HG03095 (cell line): Measurements from ENCODE around the gene VSX1.
A peak's percentile ranks its signal among the peaks of the same experiment; 100 is the strongest.

ENCODE experiments used
- ATAC-seq: cut with Tn5 transposase; IDR thresholded peaks from one replicate; pipeline ENCODE4 v1.9.1; 2021; ENCODE audit warnings: moderate library complexity; ENCODE audit not compliant: unreplicated experiment

VSX1 gene

DNA sequence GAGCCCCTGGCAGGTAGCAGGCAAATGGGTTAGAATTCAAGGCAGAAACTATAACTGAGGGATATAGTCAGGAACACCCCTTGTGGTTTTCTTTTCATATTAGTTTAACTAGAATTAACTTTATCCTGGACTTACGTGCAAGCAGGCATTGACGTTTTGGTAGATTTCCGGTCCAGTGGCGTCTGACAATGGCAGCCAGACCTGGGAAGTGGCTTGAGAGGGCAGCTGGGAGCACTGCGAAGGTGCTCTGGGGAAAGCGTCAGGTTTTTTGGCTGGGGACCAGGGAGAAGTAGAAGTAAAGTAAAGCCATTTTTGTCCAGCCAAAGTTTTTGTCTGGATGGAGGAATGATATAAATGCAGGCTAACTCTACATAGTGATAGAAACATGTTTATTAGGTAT lies 15.6 kb downstream of the VSX1 start:
- no peak for ATAC-seq

DNA sequence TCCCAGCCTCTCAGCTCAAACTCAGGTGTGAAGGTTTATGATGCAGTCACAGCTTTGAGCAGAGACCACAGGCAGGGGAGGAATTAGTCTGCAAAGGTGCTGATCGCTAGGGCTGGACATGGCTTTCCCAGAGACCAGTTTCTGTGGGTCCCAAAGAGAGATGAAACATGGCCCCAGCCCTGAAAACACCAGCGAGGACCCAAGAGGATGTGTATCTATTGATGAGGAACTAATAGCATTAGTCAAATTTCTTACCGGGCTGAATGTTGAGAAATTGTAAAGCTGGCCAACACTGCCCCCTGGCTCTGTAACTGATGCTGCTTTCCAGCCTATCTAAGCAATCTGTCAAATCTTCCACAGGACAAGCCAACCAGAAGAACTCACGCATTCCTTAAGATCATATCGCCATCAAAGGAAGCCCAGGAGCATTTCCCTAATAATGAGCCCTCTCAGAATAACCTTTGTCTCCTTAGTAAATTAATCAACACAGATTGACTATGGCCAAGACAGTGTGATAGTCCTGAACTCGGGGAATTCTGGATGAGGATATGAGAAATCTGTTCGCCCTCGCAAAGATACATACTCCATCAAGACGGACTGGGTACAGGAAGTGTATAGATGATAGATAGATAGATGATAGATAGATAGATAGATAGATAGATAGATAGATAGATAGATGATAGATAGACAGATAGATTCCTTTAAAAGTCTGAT lies 16.2 kb downstream of the VSX1 start:
- ATAC-seq: no peak

DNA sequence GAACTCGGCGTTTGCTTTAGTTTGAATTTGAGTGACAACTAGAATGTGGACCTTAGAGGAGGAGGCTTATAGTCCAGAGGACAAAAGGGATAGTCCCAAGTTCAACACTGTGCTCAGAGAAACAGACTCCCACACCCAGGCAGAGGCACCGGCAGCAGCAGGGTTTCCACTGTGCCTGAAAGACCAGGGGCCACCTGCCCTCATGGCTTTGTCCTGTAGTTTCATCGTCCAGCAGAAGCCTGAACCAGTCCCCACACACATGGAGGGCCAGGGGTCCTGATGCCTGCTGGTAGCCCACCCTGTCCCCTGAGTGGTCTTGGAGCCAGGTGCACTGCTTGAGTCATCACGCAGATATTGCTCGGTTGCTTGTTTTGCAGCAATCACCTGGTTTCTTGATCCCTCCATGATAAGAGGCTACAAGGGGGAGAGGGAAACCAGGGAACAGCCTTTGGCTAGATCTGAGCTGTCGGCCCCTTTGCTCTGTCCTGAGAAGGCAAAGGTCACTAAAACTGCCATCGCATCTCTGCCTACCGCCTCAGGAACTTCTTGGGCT lies 16.8 kb downstream of the VSX1 start:
- no peak for ATAC-seq

DNA sequence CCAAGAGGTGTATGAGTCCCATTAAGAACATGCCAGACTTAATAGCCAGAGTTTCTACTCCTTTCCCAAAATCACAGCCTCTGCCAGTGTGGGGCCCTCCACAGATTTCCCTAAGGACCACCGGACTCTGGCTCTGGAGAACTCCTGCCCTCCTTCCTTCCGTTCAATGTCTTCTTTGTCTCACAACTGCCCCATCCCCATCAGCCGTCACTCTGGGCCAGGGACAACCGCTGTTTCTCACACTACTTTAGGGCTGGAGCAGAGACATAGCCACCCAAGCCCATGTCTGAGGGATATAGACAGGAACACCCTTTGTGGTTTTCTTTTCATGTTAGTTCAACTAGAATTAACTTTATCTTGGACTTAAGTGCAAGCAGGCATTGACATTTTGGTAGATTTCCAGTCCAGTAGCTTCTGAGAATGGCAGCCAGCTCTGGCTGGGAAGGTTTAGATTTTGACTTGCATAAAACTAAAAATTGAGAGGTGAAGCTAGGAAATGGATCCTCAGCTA lies 17.3 kb downstream of the VSX1 start:
- ATAC-seq: no peak

DNA sequence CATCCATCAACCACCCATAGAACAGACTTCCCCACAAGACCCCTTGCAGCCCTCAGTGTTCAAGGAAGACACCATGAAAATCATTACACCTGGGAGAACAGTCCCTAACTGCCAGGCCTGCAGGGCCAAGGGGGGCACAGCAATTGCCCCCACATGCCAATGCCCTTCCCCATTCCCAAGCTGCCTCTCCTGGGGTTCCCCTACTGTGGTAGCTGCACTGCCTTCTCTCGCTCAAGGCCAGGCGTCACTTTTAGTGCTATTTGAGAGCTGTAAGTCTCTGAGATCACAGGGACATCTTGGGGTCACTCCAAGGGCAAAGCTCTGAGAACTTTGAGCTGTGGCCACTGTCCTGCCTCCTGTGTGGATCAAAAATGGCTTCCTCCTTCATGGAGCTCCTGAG lies 18.0 kb downstream of the VSX1 start:
- no peak for ATAC-seq

DNA sequence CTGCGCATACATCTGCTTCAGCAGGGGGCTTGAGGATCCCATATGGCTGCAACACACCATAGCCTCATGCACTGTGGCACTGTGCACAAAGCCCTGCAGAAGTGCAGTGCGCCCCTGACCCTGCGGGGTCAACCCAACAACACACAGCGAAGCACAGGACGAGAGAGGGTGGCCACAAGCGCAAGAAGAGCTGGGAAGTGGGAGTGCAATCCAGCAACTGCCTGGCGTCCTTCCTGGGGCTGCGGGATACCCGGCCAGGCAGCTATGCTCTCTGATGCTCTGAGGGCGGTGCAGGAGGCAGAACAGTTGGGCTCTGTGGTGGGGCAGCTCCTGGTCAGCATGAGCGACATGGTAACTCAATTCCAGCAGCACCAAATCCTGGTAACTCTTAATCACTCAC lies 18.4 kb downstream of the VSX1 start:
- ATAC-seq: no peak

DNA sequence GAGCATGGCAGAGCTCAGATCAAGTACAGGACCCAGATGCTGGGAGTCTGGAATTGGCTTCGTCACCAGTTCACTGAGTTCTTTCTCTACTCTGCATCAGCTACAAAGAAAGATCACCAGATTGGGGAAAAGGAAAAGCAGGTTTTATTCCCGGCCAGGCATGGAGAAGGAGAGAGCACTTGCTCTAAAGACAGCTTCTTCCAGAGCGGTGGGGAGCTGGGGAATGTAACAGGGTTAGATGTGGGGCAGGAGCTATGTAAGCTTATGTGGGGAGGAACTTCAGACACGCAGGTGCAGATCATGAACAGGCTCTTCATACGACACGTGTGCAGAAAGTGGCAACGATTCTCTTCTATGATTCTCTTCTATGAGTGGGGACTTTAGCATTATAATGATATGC lies 19.1 kb downstream of the VSX1 start:
- no peak for ATAC-seq

DNA sequence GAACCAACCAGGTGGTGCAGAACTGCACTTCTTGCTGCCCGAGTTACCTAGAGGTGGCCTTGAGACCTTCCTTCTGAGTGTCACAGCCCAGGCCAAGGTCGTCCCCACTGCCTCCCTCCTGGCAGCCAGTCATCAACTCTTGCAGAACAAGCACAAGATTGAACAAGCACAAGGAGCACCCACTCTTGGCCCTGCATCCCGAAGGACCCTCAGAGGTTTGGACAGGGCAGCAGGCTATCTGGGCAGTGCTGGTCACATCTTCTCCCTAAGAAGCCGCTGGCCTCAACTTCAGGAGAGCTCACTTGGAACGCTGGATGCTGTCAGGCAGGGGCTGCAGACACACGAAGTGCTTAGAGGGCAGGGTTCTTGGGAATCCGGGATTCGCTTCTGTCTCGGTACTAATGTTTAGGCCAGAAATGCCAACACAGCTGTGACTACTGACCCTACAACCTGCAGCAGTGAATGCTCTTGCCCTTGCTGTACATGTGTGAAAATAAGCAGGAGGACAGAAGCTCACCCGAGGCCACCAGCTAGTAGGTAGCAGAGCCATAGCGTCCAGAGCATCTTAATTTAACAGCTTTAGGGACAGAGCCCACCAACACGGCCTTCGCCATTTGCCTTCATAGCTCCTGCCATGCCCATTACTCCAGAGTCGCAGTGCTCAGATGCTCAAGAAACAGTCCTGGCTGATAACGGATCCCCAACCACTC lies 20.0 kb downstream of the VSX1 start:
- no peak for ATAC-seq

DNA sequence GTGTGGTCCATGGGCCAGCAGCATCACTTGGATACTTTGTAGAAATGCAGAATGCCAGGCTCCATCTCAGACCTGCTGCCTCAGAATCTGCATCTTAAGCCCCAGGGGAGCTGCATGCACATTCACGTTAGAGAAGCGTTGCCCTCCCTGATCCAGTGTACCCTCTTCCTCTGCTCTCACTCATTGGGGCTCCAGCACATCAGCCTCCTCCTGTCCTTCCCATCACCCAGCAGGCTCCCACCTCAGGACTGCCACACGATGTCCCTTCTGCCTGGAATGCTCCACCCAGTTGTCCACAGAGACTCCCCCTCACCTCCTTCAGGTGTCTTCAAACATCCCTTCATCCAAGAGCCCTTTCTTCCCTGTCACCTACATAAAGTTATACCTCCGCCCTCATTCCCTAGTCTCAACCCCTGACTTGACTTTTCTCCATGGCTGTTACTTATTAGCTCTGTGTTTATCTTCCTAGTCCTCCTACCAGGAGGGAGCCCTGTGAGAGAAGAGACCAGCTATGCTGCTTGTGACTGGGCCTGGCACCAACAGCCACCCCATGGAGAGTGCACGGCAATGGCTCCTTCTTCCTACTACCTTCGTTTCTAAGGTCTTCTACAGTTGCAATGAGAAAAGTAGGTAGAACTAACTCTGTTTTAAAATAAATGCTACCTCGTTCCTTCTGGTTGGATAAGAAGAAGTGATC lies 20.7 kb downstream of the VSX1 start:
- no peak for ATAC-seq

DNA sequence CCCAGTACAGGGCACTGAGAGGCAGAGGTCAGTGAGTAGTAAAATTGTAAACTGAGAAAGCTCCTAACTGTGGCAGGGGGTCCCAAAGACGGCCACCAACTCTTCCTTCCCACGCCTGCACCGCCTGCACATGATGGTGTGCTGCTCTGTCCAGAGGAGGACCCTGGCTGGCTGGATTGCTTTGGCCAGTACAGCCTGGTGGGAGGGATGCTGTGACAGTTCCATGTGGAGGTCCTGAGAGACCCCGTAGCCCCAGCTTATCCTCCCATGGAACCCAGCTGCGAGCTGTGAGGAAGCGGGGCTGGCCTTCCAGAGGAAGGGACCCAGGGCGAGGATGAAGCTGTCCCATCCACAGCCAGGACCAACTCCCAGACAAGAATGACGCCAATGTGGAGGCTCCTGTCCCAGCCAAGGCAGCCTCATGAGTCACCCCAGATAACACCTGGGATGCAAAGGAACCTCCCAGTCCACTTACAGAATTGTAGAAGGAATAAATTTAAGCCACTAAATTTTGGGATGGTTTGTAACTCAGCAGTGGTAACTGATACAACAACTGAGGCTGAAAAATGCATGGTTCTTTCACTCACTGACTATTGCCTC lies 22.0 kb downstream of the VSX1 start:
- no peak for ATAC-seq

DNA sequence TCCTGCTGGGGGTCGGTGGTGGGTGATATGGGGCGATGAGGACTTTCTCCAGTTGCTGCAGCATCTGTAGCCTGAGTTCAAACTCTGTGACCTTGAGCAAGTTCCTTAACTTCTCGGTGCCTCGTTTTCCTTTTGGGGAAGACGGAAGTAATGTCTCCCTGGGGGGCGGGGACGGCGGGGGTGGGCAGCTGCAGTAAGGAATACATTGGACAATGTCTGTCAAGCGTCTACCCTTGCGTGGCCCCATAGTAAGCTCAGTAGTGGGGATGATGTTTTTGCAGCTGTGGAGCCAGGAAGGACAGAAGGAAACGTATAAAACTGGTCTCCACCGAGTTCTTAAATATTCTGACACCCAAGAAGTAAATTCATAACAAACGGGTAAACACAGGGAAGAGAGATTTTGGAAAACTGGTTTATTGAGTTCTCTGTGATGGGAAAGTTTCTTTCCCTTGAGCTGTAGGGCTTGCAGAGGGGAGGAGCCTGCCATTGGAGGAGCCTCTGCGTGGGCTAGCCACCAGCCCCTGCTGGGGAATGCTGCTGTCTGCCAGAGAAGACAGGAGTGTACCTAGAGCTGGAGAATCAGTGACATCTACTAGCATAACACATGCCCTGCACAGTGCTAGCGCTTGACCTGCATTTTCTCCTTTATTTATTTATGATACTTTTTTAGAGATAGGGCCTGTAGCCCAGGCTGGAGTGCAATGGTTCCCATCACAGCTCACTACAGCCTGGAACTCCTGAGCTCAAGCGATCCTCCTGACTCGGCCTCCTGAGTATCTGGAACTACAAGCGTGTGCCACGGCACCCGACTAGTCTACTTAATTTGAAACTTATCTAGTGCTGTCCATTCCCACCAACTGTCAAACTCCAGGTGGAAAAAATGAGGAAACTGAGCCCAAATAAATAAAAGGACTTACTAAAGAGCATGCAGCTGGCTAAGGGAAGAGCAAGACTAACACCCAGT lies 22.8 kb downstream of the VSX1 start:
- no peak for ATAC-seq

DNA sequence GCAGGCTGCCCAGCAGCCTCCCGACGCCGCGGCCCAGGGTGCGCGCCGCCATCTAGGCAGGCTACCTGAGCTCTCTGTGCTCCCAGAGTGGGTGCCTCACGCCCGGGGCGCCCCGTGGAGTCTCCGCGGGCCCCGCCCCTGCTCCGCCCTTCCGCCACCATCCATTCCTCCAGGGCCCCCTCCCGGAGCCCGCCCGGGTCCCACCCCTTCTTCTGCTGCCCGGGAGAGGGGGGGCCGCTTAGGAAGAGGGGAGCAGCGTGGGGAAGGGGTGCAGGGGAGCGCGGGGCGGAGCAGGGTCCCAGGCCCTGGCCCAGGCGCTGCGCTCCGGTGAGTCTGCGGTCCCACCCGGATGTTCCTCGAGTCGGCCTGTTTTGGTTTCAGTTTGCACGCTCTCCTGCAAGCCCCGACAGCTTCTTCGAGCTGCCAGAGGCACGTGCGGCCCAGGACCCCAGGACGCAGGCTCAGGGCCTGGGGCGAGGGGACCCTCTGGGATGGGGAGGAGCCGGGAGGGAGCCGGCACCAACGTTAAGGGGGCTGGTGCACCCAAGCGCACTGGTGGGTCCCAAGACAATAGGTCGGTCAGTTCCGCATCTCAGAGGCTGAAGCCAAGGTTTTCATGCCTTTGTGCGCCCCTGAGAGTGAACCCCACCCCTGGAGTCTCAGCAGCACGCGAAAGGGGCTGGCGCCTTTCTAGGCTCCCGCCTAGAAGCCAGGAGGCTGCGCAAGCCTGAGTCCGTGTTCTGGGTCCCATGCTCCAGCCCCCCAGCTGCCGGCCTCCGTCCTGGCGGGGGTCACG lies 23.7 kb downstream of the VSX1 start, which contains the start of gene ACSS1:
ACSS1 (minus strand) TSS at position 89 of the 796 bp plus-strand sequence; CDS start at position 52, 37 bp downstream.
- peak; percentile 62 for ATAC-seq

DNA sequence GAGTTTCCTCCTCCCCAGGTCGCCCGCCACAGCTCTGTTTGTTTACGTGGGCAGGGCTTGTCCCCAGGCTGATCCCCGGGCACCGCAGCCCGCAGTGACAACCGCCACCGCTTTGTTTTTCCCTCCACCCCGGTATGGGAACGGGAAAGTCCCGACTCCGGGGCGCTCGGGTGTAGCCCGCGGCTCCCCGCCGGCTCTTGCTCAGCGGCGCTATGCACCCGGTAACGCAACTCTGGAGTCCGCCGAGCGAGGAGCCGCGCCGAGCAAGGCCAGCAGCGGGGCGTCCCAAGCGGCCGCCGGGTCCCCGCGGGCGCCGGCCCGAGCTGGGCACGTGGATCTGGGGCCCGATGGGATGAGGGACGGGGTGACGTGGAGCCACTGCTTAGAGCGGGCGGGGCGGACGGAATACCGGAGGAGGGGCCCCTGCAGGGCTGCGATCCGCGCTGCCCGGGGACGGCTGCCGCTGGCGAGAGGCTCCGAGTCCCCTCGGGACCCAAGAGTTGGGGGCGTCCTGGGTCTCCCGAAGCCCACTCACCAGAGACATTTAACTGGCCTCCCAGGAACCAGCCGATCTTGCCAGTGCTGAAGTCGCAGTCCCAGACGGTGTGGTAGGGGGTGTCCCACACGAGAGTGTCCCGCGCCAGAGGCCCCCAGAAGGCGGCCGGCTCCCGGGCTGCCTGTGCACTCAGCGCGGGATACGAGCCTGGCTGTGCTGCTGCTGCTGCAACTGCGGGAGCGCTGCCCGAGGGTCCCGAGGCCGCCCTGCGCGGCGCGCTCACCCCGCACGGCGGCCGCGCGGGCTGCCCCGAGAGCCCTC lies 24.5 kb downstream of the VSX1 start:
- ATAC-seq: peak; percentile 30

DNA sequence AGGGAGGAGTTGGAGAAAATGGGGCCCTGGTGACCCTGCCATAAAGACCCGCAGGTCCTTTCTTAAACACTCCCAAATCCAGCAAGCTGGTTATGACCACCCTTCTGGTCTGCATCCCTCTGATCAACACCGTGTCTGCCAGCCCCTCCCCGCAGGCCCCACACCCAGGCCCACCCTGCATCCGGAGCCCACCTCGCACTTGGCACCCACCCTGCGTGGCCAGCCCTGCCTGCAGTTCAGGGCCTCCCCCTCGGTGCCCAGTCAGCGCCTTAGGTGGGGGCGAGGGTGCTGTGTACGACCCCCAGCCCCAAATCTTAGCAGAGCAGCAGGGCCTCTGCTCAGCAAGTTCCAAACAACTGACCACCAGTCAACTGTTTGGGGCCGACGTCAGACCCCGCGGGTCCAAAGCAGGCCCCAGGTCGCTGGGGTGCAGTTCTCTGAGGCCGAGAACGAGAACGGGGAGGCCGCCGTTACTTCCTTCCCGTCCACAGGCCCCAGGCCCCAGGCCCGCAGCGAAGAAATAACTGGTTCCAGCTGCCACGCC lies 25.2 kb downstream of the VSX1 start:
- peak; percentile 32 for ATAC-seq

DNA sequence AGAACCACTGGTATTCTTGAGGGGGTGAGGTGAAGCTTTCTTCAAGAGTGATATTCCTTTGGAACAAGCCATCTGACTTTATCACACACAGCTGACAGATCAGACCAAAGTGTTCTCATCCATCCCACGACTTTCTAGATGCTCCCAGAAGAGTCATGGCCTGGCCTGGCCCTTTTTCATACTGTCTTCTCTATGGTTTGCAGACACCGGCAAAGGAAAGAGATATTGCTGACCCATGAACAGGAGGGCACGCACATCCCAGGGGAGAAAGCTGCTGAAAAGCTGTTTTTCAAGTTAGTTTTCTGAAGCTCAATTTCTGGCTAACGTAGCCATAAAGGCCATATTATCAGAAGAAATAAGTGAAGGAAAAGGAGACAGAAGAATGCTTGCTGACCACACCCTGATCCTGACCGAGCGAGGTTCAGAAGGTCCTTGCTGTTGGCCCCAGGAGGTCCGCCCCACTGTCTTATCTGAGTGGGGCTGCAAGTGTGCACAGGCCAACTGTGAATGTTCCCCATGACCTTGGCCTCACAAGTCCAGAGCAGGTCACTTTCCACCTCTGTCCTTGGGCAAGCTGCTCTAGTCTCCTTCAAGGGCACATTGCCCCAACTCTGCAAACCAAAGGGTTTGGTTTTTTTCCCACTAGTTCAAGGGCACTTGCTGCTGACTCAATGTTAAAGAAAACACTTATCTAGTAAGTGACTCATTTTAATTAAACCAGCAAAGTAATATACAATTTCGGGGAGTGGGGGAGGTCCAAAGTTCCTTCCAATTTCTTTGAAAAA lies 26.0 kb downstream of the VSX1 start:
- ATAC-seq: no peak

DNA sequence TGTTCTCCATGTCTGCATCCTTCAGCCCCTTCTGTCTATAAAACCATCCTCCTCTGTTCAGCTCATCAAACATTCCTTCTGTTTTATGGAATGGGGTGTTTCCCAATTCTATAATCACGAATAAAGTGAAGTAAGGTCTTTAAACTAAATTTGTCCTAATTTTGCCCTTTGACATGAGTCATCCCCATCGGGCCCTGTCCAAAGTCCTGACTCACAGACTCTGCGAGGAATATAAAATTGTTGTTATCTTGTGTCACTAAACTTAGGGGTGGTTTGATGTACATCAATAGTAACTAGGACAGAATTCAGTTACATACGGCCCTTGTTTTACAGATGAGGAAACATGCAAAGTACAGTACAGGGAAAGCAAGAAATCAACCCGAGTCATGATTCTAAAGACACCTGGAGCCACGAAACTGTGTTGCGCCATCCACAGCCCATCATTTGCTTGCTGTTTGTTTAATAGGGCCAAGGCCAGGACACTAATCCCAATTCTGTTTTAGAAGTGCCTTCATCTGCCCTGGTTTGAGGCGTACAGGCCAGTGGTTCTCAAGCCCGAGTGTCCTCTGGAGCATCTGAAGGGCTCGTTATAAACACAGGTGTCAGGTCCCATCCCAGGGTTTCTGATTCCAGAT lies 26.8 kb downstream of the VSX1 start:
- ATAC-seq: no peak
